Measurements from ENCODE around the gene CAMK2A.

The CAMK2A gene

DNA sequence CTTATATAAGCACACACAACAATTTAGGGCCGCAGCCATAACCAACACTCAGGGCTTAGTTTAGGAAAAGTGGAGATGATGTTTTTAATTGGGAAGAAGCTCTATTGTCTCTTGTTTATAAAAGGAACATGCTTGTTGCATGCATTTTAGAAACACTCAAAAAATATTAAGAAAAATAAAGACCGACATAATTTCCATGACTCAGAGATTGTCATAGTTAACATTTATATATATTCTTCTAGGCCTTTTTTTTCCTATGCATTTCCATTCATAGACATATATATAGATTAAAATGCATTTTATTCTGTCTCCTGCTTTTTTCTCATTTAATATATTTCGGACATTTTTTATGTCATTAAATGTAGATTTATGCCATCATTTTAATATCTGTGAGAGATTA is 26.7 kb upstream of the CAMK2A start:
- no peak for DNase-seq (ENCODE audit: low spot score)

DNA sequence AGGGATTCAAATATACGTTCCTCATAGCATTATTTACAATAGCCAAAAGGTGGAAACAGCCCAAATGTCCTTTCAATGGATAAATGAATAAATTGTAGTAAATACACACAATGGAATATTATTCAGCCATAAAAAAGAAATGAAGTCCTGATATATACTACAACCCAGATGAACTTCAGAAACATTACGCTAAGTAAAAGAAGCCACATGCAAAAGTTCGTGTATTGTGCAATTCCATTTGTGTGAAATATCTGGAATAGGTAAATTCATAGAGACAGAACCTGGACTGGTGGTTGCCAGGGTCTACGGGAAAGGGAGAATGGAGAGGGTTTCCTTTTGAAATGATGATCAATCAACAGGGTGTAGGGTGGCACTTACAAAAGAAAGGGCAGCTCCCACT is 25.7 kb upstream of the CAMK2A start:
- DNase-seq (ENCODE audit: low spot score) = no peak

DNA sequence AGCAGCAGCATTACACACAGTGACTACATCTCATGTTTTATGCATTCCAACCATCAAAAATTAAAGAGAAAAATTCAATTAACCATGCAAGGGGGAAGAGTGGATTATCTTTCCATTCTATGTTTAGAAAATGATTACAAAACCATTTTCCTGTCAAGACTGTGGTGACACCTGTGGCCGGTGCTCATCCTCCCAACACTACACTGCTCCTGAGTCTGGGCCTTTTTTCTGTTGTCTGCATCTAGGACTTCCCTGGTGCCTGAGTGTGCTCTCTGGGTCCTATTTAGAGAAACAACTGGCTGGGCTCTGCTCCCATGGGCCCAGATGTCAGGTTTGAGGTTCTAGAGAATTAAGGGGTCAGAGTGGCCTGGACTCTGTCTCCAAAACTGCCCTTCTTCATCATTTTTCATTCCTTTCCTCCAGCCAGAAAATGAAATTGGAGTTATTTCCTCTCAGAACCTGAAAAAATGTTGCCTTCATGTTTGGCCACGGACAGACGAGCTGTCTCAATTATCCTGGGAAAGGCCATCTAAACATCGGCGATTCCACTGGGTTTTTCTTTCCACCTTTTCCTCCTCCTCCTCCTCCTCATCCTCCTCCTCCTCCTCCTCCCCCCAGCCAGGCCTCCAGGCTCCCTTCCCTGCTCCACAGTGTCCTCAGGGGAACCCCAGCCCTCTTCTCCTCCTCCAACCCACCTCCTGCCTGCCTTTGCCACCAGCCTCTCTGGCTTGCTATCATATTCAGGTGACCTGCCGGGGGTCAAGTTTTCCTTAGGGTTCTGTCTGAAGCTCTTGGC is 24.5 kb upstream of the CAMK2A start:
- DNase-seq (ENCODE audit: low spot score) = no peak

DNA sequence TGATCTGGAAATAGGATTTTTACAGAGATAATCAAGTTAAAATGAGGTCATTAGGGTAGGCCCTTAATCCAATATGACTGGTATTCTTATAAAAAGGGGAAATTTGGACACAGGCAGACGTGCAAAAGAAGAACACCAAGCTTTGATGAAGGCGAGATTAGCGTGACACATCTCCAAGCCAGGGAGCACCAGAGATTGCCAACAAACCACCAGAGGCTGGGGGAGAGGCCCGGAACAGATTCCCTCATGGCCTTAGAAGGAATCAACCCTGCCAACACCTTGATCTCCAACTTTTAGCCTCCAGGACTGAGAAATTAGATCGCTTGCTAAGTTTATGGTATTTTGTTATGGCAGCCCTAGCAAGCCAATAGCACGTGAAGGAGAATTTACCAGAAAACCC is 23.9 kb upstream of the CAMK2A start:
- DNase-seq (ENCODE audit: low spot score) = no peak

DNA sequence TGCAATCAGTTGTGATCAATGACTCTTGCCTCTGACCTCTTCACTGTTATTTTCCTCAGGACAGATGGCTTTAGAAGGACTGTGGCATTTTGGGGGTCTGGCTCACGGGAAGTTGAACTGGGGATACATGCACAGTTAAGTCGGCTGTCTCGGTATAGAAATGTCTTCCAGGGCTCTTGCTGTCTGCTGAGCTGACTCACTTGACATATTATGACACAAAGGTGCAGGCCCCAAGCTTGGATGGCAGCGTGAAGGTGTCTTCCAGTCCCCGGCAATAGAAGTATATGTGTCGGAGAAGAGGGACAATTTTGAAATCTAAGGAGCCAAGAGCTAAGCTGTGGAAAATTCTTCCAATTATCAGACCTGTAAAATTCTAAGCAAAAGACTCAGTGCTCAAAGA is 22.9 kb upstream of the CAMK2A start:
- no peak for DNase-seq (ENCODE audit: low spot score)

DNA sequence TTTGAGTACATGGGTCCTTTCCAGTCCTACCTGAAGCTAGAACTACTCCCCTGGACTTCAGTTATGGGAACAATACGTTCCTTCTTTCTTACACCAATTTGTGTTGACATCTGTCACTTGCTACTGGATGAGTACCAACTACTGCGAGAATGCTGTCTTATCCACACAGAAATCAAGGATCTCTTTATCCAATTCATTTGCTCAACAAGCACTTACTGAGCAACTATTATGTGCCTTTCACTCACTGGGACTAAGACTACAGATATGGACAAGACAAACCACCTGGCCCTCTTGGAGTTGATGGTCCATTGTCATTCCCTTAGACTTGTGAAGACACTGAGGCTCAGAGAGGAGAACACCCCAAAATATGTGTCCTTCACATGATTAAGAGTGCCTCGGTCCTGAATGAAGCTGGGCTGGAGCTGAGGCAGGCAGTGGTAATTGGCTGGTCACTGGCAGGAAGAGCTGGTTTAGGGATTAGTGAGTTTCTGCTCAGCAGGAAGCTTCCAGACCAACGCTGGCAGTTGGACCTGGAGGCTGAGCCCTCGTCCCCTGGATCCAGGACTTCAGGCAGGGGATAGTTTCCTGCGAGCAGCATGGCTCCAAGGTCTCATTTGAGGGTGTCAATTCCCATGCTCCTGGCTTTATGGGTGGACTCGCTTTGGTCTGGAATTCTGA is 21.6 kb upstream of the CAMK2A start:
- no peak for DNase-seq (ENCODE audit: low spot score)

DNA sequence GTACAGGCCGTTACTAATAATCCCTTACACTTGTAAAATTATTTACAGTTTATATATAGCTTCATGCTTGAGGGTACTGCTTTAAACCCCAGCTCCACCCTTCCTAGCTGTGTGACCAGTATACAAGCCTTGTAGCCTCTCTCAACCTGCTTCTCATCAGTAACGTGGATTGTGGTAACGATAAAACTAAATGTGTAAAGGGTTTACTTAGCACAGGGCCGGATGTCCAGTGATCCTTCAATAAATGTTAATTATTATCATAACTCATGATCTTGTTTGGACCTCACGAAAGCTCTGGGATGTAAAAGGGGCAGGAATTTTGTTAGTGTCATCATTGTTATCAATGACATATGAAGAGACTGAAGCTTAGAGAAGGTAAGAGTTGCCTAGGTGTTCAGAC is 20.7 kb upstream of the CAMK2A start:
- no peak for DNase-seq (ENCODE audit: low spot score)

DNA sequence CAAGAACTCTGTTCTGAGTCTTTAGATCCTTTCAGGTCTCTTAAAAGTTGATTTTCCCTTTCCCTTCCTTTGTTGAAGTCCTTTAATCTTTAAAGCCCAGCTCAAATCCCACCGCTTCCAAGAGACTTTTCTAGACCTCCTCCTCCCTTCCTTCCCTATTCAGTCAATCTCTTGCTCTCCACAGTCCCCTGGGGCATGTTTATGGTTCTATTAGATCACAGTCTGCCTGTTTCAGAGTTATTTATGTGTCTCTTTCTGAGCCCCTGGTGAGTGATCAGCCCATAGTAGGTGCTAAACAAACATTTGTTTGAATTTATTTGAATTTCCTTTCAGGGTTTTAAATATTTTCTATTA is 20.3 kb upstream of the CAMK2A start:
- no peak for DNase-seq (ENCODE audit: low spot score)

DNA sequence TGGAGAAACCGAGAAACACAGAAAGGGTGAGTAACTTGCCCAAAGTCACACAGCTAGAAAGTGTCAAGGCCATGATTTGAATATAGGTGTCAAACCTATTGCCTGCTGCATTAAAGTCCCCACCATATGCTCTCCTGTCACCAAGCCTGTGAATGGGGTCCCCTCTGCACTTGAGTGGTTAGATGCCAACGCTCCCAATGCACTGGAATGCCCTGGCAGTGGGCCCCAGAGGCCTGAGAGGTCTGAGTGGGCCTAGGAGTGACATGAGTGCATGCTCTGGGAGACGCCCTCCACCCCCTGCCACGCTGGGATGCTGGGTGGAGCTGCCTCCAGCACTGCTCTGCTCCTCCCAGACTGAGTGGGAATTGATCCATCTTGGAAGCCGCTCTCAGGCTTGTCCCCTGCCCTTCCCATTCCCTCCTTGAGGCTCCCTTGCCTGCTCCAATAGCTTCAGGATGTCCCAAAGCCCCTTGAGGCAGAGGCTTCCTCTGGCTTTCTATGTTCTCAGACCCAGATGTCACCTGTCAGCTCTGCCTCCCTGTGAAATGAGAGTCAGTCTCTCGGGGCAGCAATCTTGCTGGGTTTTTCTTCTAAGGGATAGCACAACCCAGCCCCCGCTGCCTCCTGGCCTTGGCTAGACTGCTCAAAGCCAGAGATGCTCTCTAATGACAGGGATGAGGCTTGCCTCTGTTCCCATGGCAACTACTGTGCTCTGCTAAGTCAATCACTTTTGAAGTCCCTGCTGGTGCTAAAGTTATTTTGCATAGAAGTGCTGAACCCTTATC is 19.7 kb upstream of the CAMK2A start:
- DNase-seq (ENCODE audit: low spot score) = no peak

DNA sequence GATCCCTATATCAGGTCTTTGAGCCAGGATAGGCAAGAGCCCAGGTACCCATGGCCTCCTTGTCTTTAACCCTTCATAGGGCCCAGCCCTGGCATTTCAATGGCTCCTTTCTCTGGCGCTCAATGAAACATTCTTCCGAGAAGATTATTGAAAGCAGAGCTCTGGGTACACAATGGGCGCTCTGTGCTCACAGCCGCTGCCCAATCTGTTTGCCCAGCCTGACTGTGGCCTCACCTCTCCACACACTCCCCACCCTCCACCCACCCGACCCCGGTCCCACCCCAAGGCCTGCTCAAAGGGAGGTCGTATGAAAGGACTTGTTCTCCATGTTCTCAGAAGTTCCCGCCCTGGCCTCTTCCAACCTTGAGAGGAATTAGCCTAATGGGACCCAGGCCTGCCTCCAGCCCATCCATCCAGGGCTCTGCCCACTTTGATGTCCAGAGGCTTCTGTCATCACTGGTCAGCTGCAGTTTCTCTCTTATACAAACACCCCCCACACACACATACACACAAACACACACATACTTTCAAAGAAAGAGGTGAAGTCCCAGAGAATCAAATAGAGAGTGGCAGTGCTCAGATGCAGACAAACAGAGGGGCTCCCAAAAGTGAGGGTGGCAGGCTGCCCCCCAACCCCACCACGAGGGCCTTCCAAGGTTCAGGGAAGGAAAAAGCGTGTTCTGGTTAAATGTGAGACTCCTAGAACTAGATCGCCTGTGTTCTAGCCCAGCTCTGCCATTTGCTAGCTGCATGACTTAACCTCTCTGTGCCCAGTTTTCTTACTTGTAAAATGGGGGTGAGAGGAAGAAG is 18.2 kb upstream of the CAMK2A start:
- DNase-seq (ENCODE audit: low spot score) = no peak

DNA sequence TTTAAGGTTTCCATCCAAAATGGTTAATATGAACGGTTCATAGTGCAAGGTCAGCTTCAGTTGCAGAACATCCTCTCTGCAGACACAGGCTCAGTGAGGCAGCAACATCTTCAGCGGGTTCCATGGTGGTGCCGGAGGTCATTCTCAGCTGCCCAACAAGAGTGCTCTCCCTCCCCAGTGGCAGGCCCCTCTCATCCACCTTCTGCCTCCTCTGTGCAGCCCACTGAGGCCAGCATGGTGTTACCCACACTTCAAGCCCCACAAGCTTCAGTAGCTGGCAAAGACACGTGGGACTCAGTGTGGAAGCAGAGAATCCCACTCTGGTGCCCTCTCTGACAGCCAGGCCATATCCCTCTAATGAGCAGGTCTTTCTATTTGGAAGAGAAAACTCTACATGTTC is 17.2 kb upstream of the CAMK2A start:
- DNase-seq (ENCODE audit: low spot score) = no peak

DNA sequence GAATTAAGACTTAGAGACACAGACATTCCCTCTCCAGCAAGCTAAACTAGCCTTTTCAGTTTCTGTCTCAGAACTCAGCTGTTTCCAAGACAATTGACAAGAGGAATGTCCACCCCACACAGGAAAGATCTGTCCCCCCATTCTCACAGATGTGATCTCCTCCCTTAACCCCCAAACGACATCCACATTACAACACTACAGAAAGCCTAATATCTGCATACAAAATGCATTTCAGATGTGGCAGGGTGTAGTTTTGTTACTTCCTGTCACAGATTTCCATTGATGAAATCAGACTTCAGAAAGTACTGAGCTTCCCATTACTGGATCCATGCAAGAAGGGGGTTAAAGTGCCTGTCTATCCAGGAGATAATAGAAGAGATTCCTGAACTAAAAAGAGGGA is 16.0 kb upstream of the CAMK2A start:
- no peak for DNase-seq (ENCODE audit: low spot score)

DNA sequence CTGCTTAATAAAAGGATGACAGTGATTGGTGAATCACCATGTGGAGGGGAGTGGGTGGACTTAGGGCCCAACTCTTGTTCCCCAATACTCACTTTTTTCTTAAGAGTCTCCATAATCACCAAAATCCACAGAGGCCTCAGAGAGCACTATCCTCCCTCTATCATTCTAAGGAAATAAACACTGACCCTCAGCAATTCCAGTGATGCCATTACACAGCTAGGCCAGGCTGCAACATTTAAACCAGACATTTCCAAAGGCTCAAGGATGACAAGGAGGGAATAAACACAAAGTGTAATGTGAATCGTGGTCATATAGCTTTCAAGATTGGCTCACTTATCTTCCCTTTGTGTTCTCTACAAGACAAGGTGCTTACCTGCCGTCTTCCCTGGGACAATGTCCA is 15.5 kb upstream of the CAMK2A start:
- DNase-seq (ENCODE audit: low spot score) = no peak

DNA sequence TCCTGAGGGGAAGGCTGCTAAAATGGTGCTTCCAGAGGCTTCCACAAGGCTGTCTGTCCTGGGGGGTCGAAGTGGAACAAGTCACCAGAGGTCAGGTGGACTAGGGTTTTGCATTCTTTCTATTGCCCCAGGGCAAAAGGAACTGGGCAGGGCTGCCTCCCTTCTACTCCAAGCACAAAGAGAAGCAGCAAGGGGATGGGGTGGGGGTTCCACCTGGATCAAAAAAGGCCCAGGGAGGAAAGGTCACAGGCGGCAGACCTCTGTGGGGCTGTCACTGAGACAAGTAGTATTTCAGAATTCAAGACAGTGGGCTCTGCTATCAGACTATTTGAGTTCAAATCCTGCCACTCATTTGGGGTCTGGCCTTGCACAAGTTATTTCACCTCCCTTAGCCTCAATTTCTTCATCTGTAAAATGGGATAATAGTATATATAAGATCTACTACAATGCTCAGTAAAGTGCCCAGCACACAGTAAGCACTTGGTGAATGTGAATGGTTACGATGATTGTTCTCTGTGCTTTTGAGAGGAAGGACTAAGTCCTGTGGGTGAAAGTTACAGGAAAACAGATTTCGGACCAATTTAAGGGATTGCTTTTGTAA is 15.0 kb upstream of the CAMK2A start:
- no peak for DNase-seq (ENCODE audit: low spot score)

DNA sequence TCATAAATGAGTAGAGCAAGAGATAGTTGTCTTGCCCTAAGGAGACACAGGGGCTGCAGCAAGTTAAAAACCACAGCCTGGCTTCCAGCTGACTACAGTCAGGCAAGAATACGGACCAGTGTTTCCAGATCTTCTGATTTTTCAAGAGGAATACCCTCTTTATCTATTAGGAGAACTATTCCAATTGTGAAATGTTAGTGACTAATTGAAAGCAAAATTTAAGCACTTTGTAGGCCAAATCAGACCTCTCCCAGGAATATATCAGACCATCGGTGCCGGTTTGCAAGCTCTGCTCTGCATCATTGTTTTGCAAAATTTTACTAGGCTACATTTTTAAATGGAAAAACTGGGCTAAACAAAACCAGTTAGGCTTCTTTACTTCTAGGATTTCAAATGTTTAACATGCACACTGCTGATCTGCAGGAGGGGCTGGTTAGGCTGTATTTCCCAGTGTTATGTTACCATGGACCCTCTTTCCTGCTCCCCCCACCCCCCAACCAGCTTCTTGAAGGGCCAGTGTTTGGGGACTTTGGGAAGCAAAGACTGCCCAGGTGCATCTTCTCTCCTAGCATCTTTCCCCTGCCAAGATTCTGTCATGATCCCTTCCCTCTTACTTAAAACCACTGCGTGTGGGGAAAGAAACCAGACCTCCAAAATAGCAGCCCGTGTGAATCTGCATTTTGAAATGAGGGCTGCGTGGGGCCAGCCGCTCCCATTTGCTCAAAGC is 14.2 kb upstream of the CAMK2A start:
- no peak for DNase-seq (ENCODE audit: low spot score)

DNA sequence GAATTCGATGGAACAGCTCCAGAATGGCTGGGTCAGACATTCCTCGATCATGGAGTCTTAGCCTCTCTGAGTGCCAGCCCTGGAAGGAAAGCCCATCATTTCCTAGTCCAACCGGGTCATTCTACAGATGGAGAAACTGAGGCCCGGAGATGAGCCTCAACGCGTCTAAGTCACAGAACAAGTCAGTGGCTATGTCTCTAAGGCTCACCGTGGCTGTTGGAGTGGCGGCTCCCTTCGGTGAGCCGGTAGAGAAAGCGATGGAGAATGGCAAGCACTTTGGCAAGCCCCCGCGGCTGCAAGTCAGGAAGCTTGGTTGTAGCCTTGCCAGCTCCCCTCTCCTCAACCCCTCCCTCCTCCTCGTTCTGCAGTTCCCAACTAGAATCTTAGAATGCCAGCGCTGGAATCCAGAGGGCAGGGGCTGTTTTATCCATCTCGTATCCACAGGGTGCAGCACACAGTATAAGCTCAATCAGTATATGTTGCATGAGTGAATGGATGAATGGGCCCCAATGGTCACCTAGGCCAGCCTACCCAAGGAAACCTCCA is 13.6 kb upstream of the CAMK2A start:
- no peak for DNase-seq (ENCODE audit: low spot score)

DNA sequence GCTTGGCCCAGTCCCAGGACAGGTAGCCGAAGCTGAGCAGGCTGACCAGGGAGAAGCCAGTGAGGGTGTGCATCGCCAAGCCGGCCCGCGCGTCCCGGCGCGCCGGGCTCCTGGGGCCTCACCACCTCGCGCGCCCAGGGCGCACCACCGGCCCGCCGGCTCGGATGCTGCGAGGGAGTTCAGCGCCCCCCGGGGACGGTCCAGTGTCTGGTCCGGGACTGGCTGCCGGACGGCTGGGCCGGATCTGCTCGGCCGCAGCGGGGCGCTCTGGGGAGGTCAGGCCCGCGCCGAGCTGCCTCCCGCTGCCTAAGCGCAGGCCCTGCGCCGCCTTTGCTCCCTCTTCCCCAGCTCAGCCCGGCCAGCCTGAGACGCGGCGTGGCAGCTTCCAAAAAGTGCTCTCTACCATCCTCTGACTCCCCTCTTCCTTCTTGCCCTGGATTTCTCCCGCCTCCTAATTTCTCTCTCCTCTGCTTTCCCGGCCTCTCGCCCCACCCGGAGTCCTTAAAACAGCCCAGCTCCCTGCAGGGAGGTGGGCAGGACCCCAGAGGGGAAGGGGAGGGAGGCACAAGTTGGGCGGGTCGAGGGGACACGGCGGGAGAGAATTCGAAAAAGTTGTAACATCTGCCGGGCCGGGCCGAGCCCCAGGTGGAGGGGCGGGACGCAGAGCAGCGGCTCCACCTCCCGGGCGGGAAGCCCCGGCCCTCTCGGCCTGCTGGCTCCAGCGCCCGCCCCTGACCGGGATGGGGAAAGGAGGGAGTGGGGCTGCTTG is 12.9 kb upstream of the CAMK2A start, which contains the start of gene ARSI:
TSS of gene ARSI (minus strand) at position 605 of the 769 bp plus-strand sequence. CDS start at position 73, 532 bp downstream.
- DNase-seq (ENCODE audit: low spot score) = peak; percentile 86

DNA sequence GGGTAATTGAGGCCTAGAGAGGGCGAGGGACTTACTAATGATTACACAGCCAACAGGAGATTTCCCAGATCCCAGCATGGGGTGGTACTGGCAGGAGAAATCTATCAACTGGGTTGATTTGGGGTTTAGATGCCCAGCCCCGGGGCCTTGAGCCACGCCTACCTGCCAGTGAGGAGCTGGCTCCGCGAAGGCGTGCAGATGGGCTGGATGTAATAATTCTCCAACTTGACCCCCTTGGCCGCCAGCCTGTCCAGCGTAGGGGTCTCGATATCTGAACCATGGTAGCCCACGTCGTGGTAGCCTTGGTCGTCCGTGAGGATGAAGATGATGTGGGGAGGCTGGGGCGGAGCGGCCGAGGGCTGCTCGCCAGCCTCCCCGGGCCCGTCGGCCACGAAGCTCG is 12.3 kb upstream of the CAMK2A start:
- no peak for DNase-seq (ENCODE audit: low spot score)

DNA sequence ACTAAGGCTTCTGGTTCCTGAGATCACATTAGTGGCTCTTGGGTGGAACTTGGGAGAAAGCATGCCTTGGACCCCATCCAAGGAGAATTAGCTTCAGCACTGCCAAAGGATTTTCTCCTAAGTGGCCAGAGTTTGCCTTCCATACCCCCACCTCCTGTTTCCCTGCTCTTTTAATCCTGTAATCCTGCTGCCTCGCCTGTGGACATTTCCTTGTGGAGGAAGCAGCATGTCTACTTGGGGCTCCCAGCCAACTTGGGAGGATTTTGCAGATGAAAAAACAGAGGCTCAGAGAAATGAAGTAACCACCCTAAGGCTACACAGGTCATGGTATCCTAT is 11.6 kb upstream of the CAMK2A start:
- no peak for DNase-seq (ENCODE audit: low spot score)

DNA sequence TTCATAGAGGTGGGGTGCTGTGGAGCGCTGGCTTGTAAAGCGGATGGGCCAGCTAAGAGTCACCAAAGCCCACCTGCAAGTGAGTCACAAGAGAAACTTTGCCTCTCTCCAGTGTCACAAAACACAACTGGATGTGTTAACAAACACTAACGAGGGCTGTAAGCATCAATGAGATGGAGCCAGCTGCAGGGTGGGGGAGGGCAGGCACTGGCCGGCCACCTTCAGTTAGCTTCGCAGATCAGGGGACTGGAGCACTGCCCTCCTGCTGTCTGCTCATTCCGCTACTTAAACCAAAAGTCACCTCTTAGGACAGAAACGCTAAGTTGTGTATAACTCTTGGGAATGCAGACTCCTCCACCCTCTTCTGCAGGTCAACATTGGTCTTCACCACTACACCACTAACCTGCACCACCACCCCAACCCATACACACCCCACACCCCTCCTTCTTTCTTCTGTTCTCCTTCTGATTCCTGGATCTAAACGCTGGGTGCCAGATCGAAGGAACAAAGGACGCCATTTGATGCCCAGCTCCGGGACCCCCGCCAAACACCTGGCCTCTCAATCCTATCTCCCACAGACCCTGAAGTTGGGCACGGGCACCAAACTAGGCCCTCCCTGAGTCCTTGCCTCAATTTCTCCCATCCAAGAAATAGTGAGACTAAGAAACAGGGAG is 11.1 kb upstream of the CAMK2A start:
- no peak for DNase-seq (ENCODE audit: low spot score)

All from GM03348 (cell line).